Stimulated activated CD8-positive, alpha-beta memory T cell treated with anti-CD3 and anti-CD28 coated beads, Interleukin-7, amount 100 ng/mL, for 24 hours (primary cell): ENCODE results near the gene OPCML.

Experiments used
- DNase-seq: peaks from one replicate; pipeline ENCODE4 v3.0.0-alpha.2; 2020; ENCODE audit warnings: low read depth

OPCML gene

GRCh38 chr11:132941024-132941646 is 591.2 kb downstream of the OPCML start:
- DNase-seq, result no peak

- no peak for DNase-seq
Observed at GRCh38 chr11:132937016-132937415, 595.3 kb downstream of the OPCML start.

GRCh38 chr11:132935383-132935782 is 596.9 kb downstream of the OPCML start:
- DNase-seq, result no peak

GRCh38 chr11:132933703-132934102 is 598.6 kb downstream of the OPCML start:
- no peak for DNase-seq

- no peak for DNase-seq
Observed at GRCh38 chr11:132925825-132926469, 606.4 kb downstream of the OPCML start.

- no peak for DNase-seq
Observed at GRCh38 chr11:132921597-132921996, 610.7 kb downstream of the OPCML start.

GRCh38 chr11:132920451-132921096 is 611.7 kb downstream of the OPCML start:
- no peak for DNase-seq

GRCh38 chr11:132914600-132914999 is 617.7 kb downstream of the OPCML start:
- no peak for DNase-seq

- no peak for DNase-seq
Observed at GRCh38 chr11:132913886-132914285, 618.4 kb downstream of the OPCML start.

- DNase-seq, result no peak
Observed at GRCh38 chr11:132913295-132913694, 619.0 kb downstream of the OPCML start.

- DNase-seq, result no peak
Observed at GRCh38 chr11:132911186-132911585, 621.1 kb downstream of the OPCML start.

- no peak for DNase-seq
Observed at GRCh38 chr11:132910011-132910760, 622.1 kb downstream of the OPCML start.

- no peak for DNase-seq
Observed at GRCh38 chr11:132909021-132909606, 623.2 kb downstream of the OPCML start.

- DNase-seq, result no peak
Observed at GRCh38 chr11:132908414-132908810, 623.9 kb downstream of the OPCML start.

GRCh38 chr11:132907651-132908413 is 624.5 kb downstream of the OPCML start:
- no peak for DNase-seq

- DNase-seq, result no peak
Observed at GRCh38 chr11:132904607-132905006, 627.7 kb downstream of the OPCML start.

GRCh38 chr11:132904091-132904490 is 628.2 kb downstream of the OPCML start:
- no peak for DNase-seq

GRCh38 chr11:132901638-132902471 is 630.4 kb downstream of the OPCML start:
- DNase-seq, result no peak

GRCh38 chr11:132898676-132899075 is 633.6 kb downstream of the OPCML start:
- no peak for DNase-seq

- no peak for DNase-seq
Observed at GRCh38 chr11:132898021-132898420, 634.3 kb downstream of the OPCML start.

- no peak for DNase-seq
Observed at GRCh38 chr11:132895340-132895739, 637.0 kb downstream of the OPCML start.
